HepG2 (cell line): Measurements from ENCODE around the gene NDUFS2. TPM values are rescaled to one million over a fixed set of nuclear protein-coding genes. Genes with fewer than 3 reads are reported as not detected.
A peak's percentile ranks its signal among the peaks of the same experiment; 100 is the strongest.

Experiments used
- ADNP ChIP-seq: sonication (generic); formaldehyde crosslinking; IDR thresholded peaks from 2 replicates; pipeline ENCODE4 v1.4.0; 2020; ENCODE audit warnings: missing genetic modification reagents
- BRD4 ChIP-seq: sonication (generic); formaldehyde crosslinking; IDR thresholded peaks from 2 replicates; pipeline ENCODE4 v1.4.0; 2020; ENCODE audit warnings: missing genetic modification reagents
- CBX5 ChIP-seq: sonication (generic); formaldehyde crosslinking; IDR thresholded peaks from 2 replicates; pipeline ENCODE4 v1.4.0; 2020; ENCODE audit warnings: missing genetic modification reagents, borderline replicate concordance
- HDAC1 ChIP-seq: sonication (generic); formaldehyde crosslinking; IDR thresholded peaks from 2 replicates; pipeline ENCODE4 v1.5.1; 2020; ENCODE audit warnings: mild to moderate bottlenecking, missing genetic modification reagents
- LCORL ChIP-seq, 2 experiments: fragments of 450-650 bp in 1 of 2; sonication (generic) in 1 of 2; formaldehyde crosslinking in 1 of 2; IDR thresholded peaks; 2 replicates each; pipeline versions ENCODE4 v1.5.0 to v1.6.1; 2017 to 2020; ENCODE audit warnings: antibody characterized with exemption in 1 of 2, missing genetic modification reagents in 1 of 2
- NFATC3 ChIP-seq: sonication (generic); formaldehyde crosslinking; IDR thresholded peaks from 2 replicates; pipeline ENCODE4 v1.5.1; 2020; ENCODE audit warnings: mild to moderate bottlenecking, missing genetic modification reagents
- POGK ChIP-seq: sonication (generic); formaldehyde crosslinking; conservative IDR thresholded peaks from 2 replicates; pipeline ENCODE4 v1.8.0; 2022; ENCODE audit warnings: mild to moderate bottlenecking, moderate library complexity, missing genetic modification reagents
- SNAPC2 ChIP-seq: sonication (generic); formaldehyde crosslinking; IDR thresholded peaks from 2 replicates; pipeline ENCODE4 v1.8.1; 2022; ENCODE audit warnings: mild to moderate bottlenecking, missing genetic modification reagents
- STAT5B ChIP-seq: sonication (generic); formaldehyde crosslinking; IDR thresholded peaks from 2 replicates; pipeline ENCODE4 v1.4.0; 2020; ENCODE audit warnings: missing genetic modification reagents
- TAF1 ChIP-seq: sonication (generic); formaldehyde crosslinking; IDR thresholded peaks from 2 replicates; pipeline ENCODE4 v1.4.0; 2020; ENCODE audit warnings: missing genetic modification reagents
- ZBTB39 ChIP-seq: sonication (generic); formaldehyde crosslinking; IDR thresholded peaks from 2 replicates; pipeline ENCODE4 v1.5.0; 2020; ENCODE audit warnings: missing genetic modification reagents
- ZNF546 ChIP-seq: sonication (generic); formaldehyde crosslinking; conservative IDR thresholded peaks from 2 replicates; pipeline ENCODE4 v1.8.1; 2023; ENCODE audit warnings: mild to moderate bottlenecking, missing genetic modification reagents
- ZNF607 ChIP-seq: sonication (generic); formaldehyde crosslinking; IDR thresholded peaks from 2 replicates; pipeline ENCODE4 v1.5.1; 2020; ENCODE audit warnings: missing genetic modification reagents, mild to moderate bottlenecking, borderline replicate concordance
- ZNF709 ChIP-seq: sonication (generic); formaldehyde crosslinking; IDR thresholded peaks from 2 replicates; pipeline ENCODE4 v1.5.0; 2020; ENCODE audit warnings: mild to moderate bottlenecking, missing genetic modification reagents
- ZNF749 ChIP-seq: sonication (generic); formaldehyde crosslinking; IDR thresholded peaks from 2 replicates; pipeline ENCODE4 v1.8.0; 2022; ENCODE audit warnings: mild to moderate bottlenecking, missing genetic modification reagents, moderate library complexity, borderline replicate concordance
- ZNF883 ChIP-seq: sonication (generic); formaldehyde crosslinking; IDR thresholded peaks from 2 replicates; pipeline ENCODE4 v1.5.1; 2020; ENCODE audit warnings: mild to moderate bottlenecking, missing genetic modification reagents; ENCODE audit errors: not compliant biosample characterization
- polyA plus RNA-seq, 8 experiments: library from polyadenylated mRNA; depleted of rRNA in 3 of 8; stranded (reverse) in 7 of 8; unstranded in 1 of 8; fragments of >200 nt; fragmentation: Illumina TruSeq in 4 of 8; extraction: Trizol in 4 of 8; gene quantifications; 2 replicates each; pipeline versions ENCODE4 v1.2.1 to v1.2.3, GENCODE V29; 2011 to 2016; ENCODE audit warnings: low read depth in 4 of 8, missing spikeins in 1 of 8, mixed read lengths in 1 of 8; ENCODE audit not compliant: insufficient read depth in 1 of 8
- total RNA-seq, 5 experiments: library from RNA; depleted of rRNA; stranded (reverse); fragments of >200 nt; fragmentation: Illumina TruSeq; extraction: Trizol; gene quantifications; 2 replicates each; pipeline ENCODE4 v1.2.3, GENCODE V29; 2016; ENCODE audit warnings: low read depth in 1 of 5
- TF ChIP-seq, protein P1 (sequence below): sonication (generic); formaldehyde crosslinking; IDR thresholded peaks from 2 replicates; pipeline ENCODE4 v1.4.0; 2020; ENCODE audit warnings: mild to moderate bottlenecking, missing genetic modification reagents

Gene NDUFS2
- total and polyA plus RNA-seq, 2 of the 13 experiments (the other 11 are each of a cell fraction or from before 2014, with no cell fraction given) = 89.9 to 118 TPM

DNA sequence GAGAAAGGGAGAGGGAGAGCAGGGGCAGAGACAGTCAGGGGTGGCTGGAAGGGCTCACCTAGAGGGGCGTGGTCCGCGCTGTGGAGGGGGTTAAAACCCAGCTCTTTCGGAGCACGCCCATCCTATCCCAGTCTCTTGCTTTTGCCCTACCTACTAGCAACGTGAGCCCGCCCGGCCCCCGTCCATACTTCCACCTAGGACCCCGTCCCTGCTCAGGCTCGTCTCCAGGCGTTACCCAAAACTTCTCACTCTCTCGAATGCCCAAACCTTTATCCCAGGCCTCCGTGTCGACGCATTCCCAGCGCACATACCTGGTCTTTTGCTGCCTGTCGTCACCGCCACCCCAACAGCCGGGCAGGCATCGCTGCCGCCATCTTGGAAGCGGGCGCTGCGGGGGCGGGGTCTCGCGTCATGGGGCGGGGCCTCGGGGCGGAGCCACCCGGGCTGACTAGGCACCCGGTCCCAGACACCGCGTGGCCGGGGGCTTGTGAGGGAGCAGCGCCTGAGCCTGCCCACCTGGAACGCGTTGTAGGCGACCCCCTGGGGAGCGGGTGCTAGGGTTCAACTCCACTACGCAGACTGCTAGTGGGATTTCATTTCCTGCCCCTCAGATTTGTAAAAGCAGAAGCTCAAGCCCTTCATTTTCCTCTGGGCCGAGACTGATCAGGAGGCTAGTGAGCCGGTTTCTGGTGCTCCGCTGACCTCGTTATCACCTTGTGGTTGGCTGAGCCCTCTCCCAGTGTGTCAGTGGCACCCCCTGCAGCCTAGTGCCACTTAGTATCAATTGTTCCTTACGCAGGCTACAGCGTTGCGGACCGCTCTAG, 24.8 kb upstream of the NDUFS2 start, which contains the start of gene B4GALT3 (continued):
- TF ChIP-seq ADNP (CRISPR knock-in tag) = no peak
- peak; percentile 90 for TF ChIP-seq HDAC1 (CRISPR knock-in tag)
- no peak for TF ChIP-seq NFATC3 (CRISPR knock-in tag)
- peak; percentile 61; the same call in 1 of the 2 replicates for TF ChIP-seq CBX5 (CRISPR knock-in tag)
- TF ChIP-seq, protein P1, sequence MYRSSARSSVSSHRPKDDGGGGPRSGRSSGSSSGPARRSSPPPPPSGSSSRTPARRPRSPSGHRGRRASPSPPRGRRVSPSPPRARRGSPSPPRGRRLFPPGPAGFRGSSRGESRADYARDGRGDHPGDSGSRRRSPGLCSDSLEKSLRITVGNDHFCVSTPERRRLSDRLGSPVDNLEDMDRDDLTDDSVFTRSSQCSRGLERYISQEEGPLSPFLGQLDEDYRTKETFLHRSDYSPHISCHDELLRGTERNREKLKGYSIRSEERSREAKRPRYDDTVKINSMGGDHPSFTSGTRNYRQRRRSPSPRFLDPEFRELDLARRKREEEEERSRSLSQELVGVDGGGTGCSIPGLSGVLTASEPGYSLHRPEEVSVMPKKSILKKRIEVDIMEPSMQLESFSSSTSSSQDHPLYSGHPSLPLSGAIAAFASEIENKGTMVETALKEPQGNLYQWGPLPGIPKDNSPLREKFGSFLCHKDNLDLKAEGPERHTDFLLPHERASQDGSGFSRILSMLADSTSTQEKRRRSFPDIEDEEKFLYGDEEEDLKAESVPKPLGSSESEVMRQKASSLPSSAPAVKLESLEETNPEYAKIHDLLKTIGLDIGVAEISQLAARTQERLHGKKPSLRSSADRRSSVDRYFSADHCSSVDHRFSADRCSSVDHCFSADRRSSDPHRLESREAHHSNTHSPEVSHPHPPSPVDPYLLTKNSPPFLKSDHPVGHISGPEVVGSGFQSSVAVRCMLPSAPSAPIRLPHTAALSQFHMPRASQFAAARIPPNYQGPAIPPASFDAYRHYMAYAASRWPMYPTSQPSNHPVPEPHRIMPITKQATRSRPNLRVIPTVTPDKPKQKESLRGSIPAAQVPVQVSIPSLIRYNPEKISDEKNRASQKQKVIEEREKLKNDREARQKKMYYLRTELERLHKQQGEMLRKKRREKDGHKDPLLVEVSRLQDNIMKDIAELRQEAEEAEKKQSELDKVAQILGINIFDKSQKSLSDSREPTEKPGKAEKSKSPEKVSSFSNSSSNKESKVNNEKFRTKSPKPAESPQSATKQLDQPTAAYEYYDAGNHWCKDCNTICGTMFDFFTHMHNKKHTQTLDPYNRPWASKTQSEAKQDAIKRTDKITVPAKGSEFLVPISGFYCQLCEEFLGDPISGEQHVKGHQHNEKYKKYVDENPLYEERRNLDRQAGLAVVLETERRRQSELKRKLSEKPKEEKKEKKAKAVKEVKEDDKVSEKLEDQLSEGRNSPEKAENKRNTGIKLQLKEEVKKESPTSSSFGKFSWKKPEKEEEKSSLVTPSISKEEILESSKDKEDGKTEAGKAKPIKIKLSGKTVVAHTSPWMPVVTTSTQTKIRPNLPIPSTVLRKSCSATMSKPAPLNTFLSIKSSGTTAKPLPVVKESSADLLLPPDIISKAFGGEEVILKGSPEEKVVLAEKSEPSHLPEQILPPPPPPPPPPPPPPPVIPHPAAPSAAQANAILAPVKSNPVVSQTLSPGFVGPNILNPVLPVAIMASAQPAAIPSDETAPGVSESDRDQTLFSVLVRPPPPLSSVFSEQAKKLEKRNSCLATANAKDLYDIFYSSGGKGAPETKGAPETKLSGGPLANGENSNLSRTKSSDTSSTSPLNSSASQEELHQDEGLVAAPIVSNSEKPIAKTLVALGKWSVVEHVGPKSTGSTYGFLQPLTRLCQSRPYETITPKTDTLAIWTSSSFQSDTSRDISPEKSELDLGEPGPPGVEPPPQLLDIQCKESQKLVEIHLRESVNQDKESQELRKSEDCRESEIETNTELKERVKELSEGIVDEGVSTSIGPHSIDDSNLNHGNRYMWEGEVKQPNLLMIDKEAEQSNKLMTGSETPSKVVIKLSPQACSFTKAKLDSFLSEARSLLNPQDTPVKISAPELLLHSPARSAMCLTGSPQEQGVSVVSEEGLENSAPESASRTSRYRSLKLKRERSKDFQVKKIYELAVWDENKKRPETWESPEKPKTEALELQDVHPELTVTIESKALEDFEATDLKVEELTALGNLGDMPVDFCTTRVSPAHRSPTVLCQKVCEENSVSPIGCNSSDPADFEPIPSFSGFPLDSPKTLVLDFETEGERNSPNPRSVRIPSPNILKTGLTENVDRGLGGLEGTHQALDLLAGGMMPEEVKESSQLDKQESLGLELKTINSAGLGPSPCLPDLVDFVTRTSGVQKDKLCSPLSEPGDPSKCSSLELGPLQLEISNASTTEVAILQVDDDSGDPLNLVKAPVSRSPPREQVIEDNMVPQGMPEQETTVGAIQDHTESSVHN = peak; percentile 45; the same call in 1 of the 2 replicates
- TF ChIP-seq POGK = no peak
- no peak for TF ChIP-seq STAT5B
- 0 out of 2 replicates have a peak, but pooled peaks have one; percentile 52 for TF ChIP-seq ZNF749 (CRISPR knock-in tag)
- TF ChIP-seq TAF1 (CRISPR knock-in tag) = peak; percentile 93
- no peak for TF ChIP-seq ZNF546 (CRISPR knock-in tag)
- TF ChIP-seq LCORL (IDR thresholded peaks at IDR 0.05) = no peak
- peak; percentile 20; the same call in 1 of the 2 replicates for TF ChIP-seq LCORL (CRISPR knock-in tag; IDR thresholded peaks at IDR 0.05)
- TF ChIP-seq ZNF709 = peak; percentile 83
- peak; percentile 67; the same call in 1 of the 2 replicates for TF ChIP-seq BRD4 (CRISPR knock-in tag)
- no peak for TF ChIP-seq ZBTB39 (CRISPR knock-in tag)
- peak; percentile 43; the same call in 1 of the 2 replicates for TF ChIP-seq ZNF607 (CRISPR knock-in tag)
- TF ChIP-seq ZNF883 (CRISPR knock-in tag) = peak; percentile 85
- peak; percentile 53; the same call in 1 of the 2 replicates for TF ChIP-seq SNAPC2 (CRISPR knock-in tag)
